ENCODE results near the gene GCG.
A peak's percentile ranks its signal among the peaks of the same experiment; 100 is the strongest.

GCG gene

GRCh38 chr2:162166745-162167144, 14.7 kb upstream of the GCG start:
- H3K4me3 Mint-ChIP-seq = no peak overlapping the region
- H3K36me3 Mint-ChIP-seq = no peaks in the 10 kb centered on the region
- ATAC-seq (peak; percentile 69), DNase-seq (ENCODE audit: low spot score in 2 of 2) (no peak)
- no peaks in the 10 kb centered on the region for H3K9me3 Mint-ChIP-seq
- H3K27ac Mint-ChIP-seq = no peak overlapping the region
- no peaks in the 10 kb centered on the region for H3K4me1 Mint-ChIP-seq

DNA sequence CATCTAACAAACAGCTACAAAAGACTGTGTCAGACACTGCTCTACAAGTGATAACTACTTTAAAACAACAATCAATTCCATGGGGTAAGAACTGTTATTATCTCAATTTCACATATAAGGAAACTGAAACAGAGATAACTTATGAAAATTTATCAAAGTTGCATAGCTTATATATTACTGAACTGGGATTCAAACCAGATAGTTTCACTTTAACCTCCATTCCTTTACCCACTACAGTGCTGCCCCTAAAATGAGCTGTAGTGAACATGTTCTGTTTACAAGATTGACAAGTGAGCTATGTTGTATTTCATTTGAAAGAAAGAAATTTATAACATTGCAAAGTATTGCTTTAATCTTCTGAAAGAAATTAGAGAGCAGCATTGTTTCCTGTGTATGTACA, 14.1 kb upstream of the GCG start:
- no peak overlapping the region for H3K4me3 Mint-ChIP-seq
- H3K9me3 Mint-ChIP-seq = no peaks in the 10 kb centered on the region
- no peaks in the 10 kb centered on the region for H3K4me1 Mint-ChIP-seq
- DNase-seq (ENCODE audit: low spot score in 2 of 2) = no peak
- H3K27ac Mint-ChIP-seq = no peak overlapping the region
- H3K36me3 Mint-ChIP-seq = no peaks in the 10 kb centered on the region
- ATAC-seq = peak; percentile 34

- Mint-ChIP-seq H3K27ac (no peak overlapping the region), H3K9me3 (no peaks in the 10 kb centered on the region), H3K4me3 (no peak overlapping the region), H3K4me1 (no peaks in the 10 kb centered on the region), H3K36me3 (no peaks in the 10 kb centered on the region)
- ATAC-seq (no peak), DNase-seq (ENCODE audit: low spot score in 2 of 2) (no peak)
Measured at GRCh38 chr2:162164802-162165201, 12.8 kb upstream of the GCG start.

GRCh38 chr2:162159446-162159845, 7.4 kb upstream of the GCG start:
- H3K9me3 Mint-ChIP-seq = no peaks in the 10 kb centered on the region
- DNase-seq (ENCODE audit: low spot score in 2 of 2) (no peak), ATAC-seq (no peak)
- H3K27ac Mint-ChIP-seq = no peak overlapping the region
- no peak overlapping the region for H3K4me3 Mint-ChIP-seq
- no peaks in the 10 kb centered on the region for H3K36me3 Mint-ChIP-seq
- no peaks in the 10 kb centered on the region for H3K4me1 Mint-ChIP-seq

- Mint-ChIP-seq H3K36me3 (no peaks in the 10 kb centered on the region), H3K4me3 (no peak overlapping the region), H3K9me3 (no peaks in the 10 kb centered on the region), H3K4me1 (no peaks in the 10 kb centered on the region), H3K27ac (no peak overlapping the region)
- no peak for ATAC-seq
- no peak for DNase-seq (ENCODE audit: low spot score in 2 of 2)
Measured at GRCh38 chr2:162156149-162156548, 4.1 kb upstream of the GCG start.

DNA sequence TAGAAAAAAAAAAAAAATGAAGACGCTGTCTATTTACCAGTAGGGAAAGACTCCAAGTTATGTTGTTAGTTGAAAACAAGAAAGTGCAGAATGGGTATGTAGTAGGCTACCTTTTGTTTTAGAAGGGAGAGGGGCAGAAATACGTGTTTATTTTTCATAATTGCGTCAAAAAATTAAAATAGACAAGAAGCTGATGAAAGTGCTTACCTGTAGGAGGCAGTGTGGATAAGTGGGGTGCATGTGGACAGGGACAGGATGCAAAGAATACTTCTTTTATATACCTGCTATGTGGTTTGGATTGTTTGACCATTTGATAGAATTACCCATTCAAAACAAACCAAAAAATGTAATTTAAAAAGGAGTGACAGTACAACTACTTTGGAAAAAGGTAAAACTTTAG, 3.0 kb upstream of the GCG start:
- no peak overlapping the region for H3K4me3 Mint-ChIP-seq
- H3K4me1 Mint-ChIP-seq = no peaks in the 10 kb centered on the region
- no peak for DNase-seq (ENCODE audit: low spot score in 2 of 2)
- ATAC-seq = no peak
- H3K9me3 Mint-ChIP-seq = no peaks in the 10 kb centered on the region
- no peak overlapping the region for H3K27ac Mint-ChIP-seq
- no peaks in the 10 kb centered on the region for H3K36me3 Mint-ChIP-seq

DNA sequence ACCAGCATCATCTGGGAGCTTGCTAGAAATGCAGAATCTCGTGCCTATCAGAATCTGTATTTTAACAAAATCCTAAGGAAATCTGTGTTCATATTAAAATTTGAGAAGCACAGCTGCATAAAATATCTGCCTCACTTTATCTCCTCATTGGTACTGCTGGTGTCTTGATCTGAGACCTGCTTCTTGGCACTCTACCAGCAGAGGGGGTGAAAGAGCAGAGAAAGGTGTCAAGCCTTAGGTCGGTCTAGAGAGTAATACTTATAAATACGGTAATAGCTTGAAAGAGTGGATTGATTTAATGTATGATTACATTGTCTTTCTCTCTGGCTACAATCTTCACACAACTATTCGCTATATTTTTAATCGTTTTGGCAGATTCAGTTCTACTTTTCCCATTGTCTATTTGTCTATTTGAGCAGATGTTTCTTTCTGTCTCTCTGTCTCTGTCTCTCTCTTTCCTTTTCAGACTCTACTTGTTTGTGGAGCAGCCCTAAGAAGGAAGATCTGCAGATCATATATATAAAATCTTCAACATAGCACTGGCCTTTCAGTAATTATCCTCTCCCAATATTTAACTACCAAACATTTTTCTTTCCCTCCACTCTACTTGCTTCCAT, 1.7 kb upstream of the GCG start:
- no peaks in the 10 kb centered on the region for H3K9me3 Mint-ChIP-seq
- H3K4me1 Mint-ChIP-seq = no peaks in the 10 kb centered on the region
- H3K27ac Mint-ChIP-seq = no peak overlapping the region
- no peaks in the 10 kb centered on the region for H3K36me3 Mint-ChIP-seq
- DNase-seq (ENCODE audit: low spot score in 2 of 2) (peak; percentile 33 to 78), ATAC-seq (peak; percentile 91)
- no peak overlapping the region for H3K4me3 Mint-ChIP-seq

DNA sequence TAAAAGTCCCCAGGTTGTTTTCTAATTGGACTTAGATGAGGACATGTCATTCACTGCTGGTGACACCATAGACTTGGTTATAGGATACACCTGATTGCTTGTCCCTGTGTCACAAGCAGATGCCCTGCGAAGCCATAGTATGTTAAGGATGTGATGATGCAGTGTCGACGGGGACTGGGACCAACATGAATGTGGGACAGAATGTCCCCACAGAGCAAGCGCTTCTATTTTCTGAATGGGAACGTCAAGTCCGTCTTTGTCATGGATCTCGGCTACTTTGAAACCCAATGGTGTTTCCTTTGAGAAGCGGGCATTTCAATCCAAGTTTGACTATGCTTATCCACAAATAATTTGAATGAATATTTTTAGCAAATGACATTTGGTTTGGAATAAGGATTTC, 2.1 kb downstream of the GCG start:
- Mint-ChIP-seq H3K4me3 (no peak overlapping the region), H3K36me3 (no peaks in the 10 kb centered on the region), H3K4me1 (no peaks in the 10 kb centered on the region), H3K9me3 (no peaks in the 10 kb centered on the region), H3K27ac (no peak overlapping the region)
- DNase-seq (ENCODE audit: low spot score in 2 of 2) (no peak), ATAC-seq (no peak)

- no peak overlapping the region for H3K4me3 Mint-ChIP-seq
- DNase-seq (ENCODE audit: low spot score in 2 of 2) = no peak
- H3K27ac Mint-ChIP-seq = no peak overlapping the region
- no peaks in the 10 kb centered on the region for H3K36me3 Mint-ChIP-seq
- H3K9me3 Mint-ChIP-seq = no peaks in the 10 kb centered on the region
- no peak for ATAC-seq
- H3K4me1 Mint-ChIP-seq = no peaks in the 10 kb centered on the region
Measured at GRCh38 chr2:162149466-162149865, 2.6 kb downstream of the GCG start.

DNA sequence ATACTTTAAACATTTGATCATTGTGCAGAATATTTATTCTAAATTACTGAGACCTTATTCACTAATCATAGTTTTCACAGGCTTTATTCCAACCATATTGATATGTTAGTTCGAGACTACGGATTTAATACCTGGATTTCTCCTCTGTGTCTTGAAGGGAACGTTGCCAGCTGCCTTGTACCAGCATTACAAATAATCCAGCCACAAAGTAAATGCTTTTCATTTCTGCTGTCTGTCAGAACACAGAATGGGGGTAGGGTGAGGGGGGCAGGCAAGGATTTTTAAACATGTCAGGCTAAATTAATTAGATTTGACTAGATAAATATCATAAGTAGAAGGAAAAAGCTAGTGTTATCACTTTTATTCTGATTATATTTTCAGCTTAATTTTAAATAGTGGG, 3.1 kb downstream of the GCG start:
- H3K4me3 Mint-ChIP-seq = no peak overlapping the region
- ATAC-seq = no peak
- no peak for DNase-seq (ENCODE audit: low spot score in 2 of 2)
- no peaks in the 10 kb centered on the region for H3K4me1 Mint-ChIP-seq
- H3K27ac Mint-ChIP-seq = no peak overlapping the region
- H3K9me3 Mint-ChIP-seq = no peaks in the 10 kb centered on the region
- H3K36me3 Mint-ChIP-seq = no peaks in the 10 kb centered on the region

DNA sequence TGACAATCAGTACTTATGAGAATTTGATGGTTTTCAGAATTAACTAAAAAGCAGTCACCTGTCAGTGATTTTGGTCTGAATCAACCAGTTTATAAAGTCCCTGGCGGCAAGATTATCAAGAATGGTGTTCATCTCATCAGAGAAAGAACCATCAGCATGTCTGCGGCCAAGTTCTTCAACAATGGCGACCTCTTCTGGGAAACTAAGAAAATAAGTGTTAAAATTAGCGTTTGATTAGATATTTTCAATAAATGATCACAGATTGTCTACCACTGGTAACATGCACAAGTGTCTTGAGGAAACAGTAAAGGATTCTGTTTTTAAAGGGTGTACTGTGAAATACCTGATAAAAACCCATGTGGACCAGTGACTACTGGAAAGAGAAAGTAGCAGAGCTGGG, 8.1 kb downstream of the GCG start:
- Mint-ChIP-seq H3K4me1 (no peaks in the 10 kb centered on the region), H3K27ac (no peak overlapping the region), H3K4me3 (no peak overlapping the region), H3K36me3 (no peaks in the 10 kb centered on the region), H3K9me3 (no peaks in the 10 kb centered on the region)
- no peak for DNase-seq (ENCODE audit: low spot score in 2 of 2)
- ATAC-seq = no peak

GRCh38 chr2:162138310-162138709, 13.7 kb downstream of the GCG start:
- ATAC-seq (no peak), DNase-seq (ENCODE audit: low spot score in 2 of 2) (no peak)
- Mint-ChIP-seq H3K4me3 (no peak overlapping the region), H3K36me3 (no peaks in the 10 kb centered on the region), H3K4me1 (no peaks in the 10 kb centered on the region), H3K27ac (no peak overlapping the region), H3K9me3 (no peaks in the 10 kb centered on the region)

DNA sequence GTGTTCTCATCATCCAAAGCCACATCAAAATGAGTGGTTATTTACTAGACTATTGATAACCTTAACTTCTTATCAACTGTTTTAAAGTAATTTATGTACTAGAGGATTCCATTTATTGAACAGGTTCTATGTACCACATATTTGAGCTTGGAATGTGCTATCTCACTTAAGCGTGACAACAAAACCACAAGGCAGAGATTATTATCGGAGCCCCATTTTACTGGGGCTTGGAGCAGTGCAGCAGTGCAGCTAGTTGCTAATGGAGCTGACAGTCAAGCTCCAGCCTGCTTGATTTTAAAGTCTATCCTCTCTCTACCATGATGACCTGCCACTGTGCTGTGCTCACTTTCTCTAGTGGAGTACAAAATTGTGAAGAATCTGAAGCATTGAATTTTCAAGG, 24.6 kb downstream of the GCG start:
- Mint-ChIP-seq H3K36me3 (no peaks in the 10 kb centered on the region), H3K9me3 (no peaks in the 10 kb centered on the region), H3K4me3 (no peak overlapping the region), H3K4me1 (peaks cover 10% of the 10 kb centered on the region), H3K27ac (no peak overlapping the region)
- no peak for ATAC-seq
- no peak for DNase-seq (ENCODE audit: low spot score in 2 of 2)

- H3K9me3 Mint-ChIP-seq = no peaks in the 10 kb centered on the region
- peak overlapping the region; percentile 41 for H3K27ac Mint-ChIP-seq
- H3K4me1 Mint-ChIP-seq = peaks cover 10% of the 10 kb centered on the region
- DNase-seq (ENCODE audit: low spot score in 2 of 2) (no peak), ATAC-seq (no peak)
- H3K36me3 Mint-ChIP-seq = no peaks in the 10 kb centered on the region
- no peak overlapping the region for H3K4me3 Mint-ChIP-seq
Measured at GRCh38 chr2:162126527-162126926, 25.5 kb downstream of the GCG start.

GRCh38 chr2:162126111-162126519, 25.9 kb downstream of the GCG start:
- Mint-ChIP-seq H3K27ac (peak overlapping the region; percentile 41), H3K4me1 (peaks cover 10% of the 10 kb centered on the region), H3K36me3 (no peaks in the 10 kb centered on the region), H3K4me3 (no peak overlapping the region), H3K9me3 (no peaks in the 10 kb centered on the region)
- DNase-seq (ENCODE audit: low spot score in 2 of 2) (no peak), ATAC-seq (no peak)

- DNase-seq (ENCODE audit: low spot score in 2 of 2) (no peak), ATAC-seq (no peak)
- Mint-ChIP-seq H3K27ac (no peak overlapping the region), H3K9me3 (no peaks in the 10 kb centered on the region), H3K36me3 (no peaks in the 10 kb centered on the region), H3K4me1 (peaks cover 10% of the 10 kb centered on the region), H3K4me3 (no peak overlapping the region)
Measured at GRCh38 chr2:162125138-162125537, 26.9 kb downstream of the GCG start.
